ENCODE measurements around the gene GABRG3. TPM values are rescaled to one million over a fixed set of nuclear protein-coding genes. Genes with fewer than 3 reads are reported as not detected.

GABRG3 gene
- total RNA-seq, 1 experiment from 2014 or later, result 0.15 TPM

DNA sequence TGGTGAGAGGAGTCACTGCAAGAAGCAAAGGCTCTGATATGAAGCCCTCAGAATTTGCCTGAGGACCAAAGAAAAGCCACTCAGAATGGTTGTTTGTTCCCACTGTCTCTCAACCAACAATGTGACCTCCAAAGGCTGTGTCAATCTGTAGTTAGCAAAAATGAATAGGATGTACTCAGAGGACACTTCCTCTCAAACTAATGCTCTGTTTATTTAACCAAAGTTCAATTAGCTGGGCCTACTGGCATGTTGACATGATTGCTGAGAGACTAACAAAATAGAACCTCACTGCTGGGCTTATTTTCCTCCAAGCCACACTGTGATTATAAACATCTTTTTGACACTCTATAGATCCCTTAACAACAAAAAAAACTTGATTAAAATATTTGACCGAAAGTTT lies 605.6 kb downstream of the GABRG3 start:
- Histone ChIP-seq H3K27me3 (ENCODE audit: insufficient read depth, low read length) (no peaks in the 10 kb centered on the region), H3K14ac (ENCODE audit: insufficient read depth, low read length) (no peak overlapping the region), H3K9me3 (ENCODE audit: control insufficient read depth, low read depth, low read length) (no peaks in the 10 kb centered on the region), H3K4ac (ENCODE audit: low read depth, low read length) (no peak overlapping the region), H4K5ac (ENCODE audit: insufficient read length, low read depth, low read length) (no peak overlapping the region), H2BK20ac (ENCODE audit: low read depth, low read length, poor library complexity, severe bottlenecking) (no peak overlapping the region), H3K23ac (ENCODE audit: insufficient read length, low read depth, low read length) (no peak overlapping the region), H2BK15ac (ENCODE audit: low read depth, low read length) (no peak overlapping the region), H2AFZ (ENCODE audit: low read length) (no peak overlapping the region), H3K56ac (ENCODE audit: insufficient read length, low read depth, low read length) (no peak overlapping the region), H3K4me1 (ENCODE audit: insufficient read depth, low read length) (no peaks in the 10 kb centered on the region), H2BK12ac (ENCODE audit: insufficient read length, low read depth, low read length) (no peak overlapping the region), H3T11ph (ENCODE audit: low read length) (no peak overlapping the region), H4K20me1 (ENCODE audit: control insufficient read depth, insufficient read depth, insufficient read length) (no peaks in the 10 kb centered on the region), H4K8ac (replicated peaks; ENCODE audit: insufficient read length, low read depth, low read length) (no peak overlapping the region), H3K4me2 (ENCODE audit: insufficient read depth, insufficient read length, low read length) (no peak overlapping the region), H3K79me1 (ENCODE audit: insufficient read depth, low read depth, low read length, poor library complexity, severe bottlenecking) (no peaks in the 10 kb centered on the region), H3K79me2 (ENCODE audit: insufficient read depth, low read length) (no peaks in the 10 kb centered on the region), H3K27ac (ENCODE audit: insufficient read length, low read depth, low read length) (no peak overlapping the region), H3K9ac (ENCODE audit: extremely low read depth, insufficient read length, low read length) (no peak overlapping the region), H3K23me2 (ENCODE audit: insufficient read length, low read depth, low read length, poor library complexity, severe bottlenecking) (no peaks in the 10 kb centered on the region), H3K18ac (ENCODE audit: insufficient read length, low read depth, low read length) (no peak overlapping the region), H2BK5ac (ENCODE audit: insufficient read length, low read length) (no peak overlapping the region), H2AK5ac (ENCODE audit: insufficient read length, low read length) (no peak overlapping the region), H4K91ac (ENCODE audit: insufficient read length, low read depth, low read length) (no peak overlapping the region), H2BK120ac (ENCODE audit: low read depth, low read length, poor library complexity, severe bottlenecking) (no peak overlapping the region)
- no CpG with 5 or more reads among the region's 1 CpG for WGBS (ENCODE audit: extremely low coverage, insufficient read length, low lambda C conversion rate)
- no peak overlapping the region for H3K27ac Mint-ChIP-seq
- DNase-seq, result no peak
- H3K36me3 Mint-ChIP-seq (ENCODE audit: insufficient read depth in 1 of 3, low read depth in 3 of 3), result no peaks in the 10 kb centered on the region; a peak in 1 of 7 replicates
- no peak overlapping the region for H3K4me3 Mint-ChIP-seq
- H3K4me1 Mint-ChIP-seq, result peaks cover 0 to 10% of the 10 kb centered on the region in 2 experiments; a peak in 2 of 4 replicates
- H3K27me3 Mint-ChIP-seq (ENCODE audit: low read depth), result peaks cover 3% of the 10 kb centered on the region; the same call in 1 of the 2 replicates
- H3K9me3 Mint-ChIP-seq, result peaks cover 0 to 9% of the 10 kb centered on the region in 2 experiments; a peak in 2 of 5 replicates
- TF ChIP-seq, protein P1, sequence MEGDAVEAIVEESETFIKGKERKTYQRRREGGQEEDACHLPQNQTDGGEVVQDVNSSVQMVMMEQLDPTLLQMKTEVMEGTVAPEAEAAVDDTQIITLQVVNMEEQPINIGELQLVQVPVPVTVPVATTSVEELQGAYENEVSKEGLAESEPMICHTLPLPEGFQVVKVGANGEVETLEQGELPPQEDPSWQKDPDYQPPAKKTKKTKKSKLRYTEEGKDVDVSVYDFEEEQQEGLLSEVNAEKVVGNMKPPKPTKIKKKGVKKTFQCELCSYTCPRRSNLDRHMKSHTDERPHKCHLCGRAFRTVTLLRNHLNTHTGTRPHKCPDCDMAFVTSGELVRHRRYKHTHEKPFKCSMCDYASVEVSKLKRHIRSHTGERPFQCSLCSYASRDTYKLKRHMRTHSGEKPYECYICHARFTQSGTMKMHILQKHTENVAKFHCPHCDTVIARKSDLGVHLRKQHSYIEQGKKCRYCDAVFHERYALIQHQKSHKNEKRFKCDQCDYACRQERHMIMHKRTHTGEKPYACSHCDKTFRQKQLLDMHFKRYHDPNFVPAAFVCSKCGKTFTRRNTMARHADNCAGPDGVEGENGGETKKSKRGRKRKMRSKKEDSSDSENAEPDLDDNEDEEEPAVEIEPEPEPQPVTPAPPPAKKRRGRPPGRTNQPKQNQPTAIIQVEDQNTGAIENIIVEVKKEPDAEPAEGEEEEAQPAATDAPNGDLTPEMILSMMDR (conservative IDR thresholded peaks at IDR 0.05), result no peak
